ENCODE results near the gene ABL1. TPM values are rescaled to one million over a fixed set of nuclear protein-coding genes. Genes with fewer than 3 reads are reported as not detected.

The ABL1 gene
- total RNA-seq, 1 experiment from 2014 or later, result 11.4 TPM

GRCh38 chr9:130888146-130888885 lies 53.3 kb downstream of the ABL1 start:
- no peak for DNase-seq (ENCODE audit: low read depth)

- DNase-seq (ENCODE audit: low read depth), result no peak
These were observed 55.1 kb downstream of the ABL1 start for GRCh38 chr9:130890124-130890523.

GRCh38 chr9:130890870-130891687 lies 56.0 kb downstream of the ABL1 start:
- DNase-seq (ENCODE audit: low read depth), result no peak

DNA sequence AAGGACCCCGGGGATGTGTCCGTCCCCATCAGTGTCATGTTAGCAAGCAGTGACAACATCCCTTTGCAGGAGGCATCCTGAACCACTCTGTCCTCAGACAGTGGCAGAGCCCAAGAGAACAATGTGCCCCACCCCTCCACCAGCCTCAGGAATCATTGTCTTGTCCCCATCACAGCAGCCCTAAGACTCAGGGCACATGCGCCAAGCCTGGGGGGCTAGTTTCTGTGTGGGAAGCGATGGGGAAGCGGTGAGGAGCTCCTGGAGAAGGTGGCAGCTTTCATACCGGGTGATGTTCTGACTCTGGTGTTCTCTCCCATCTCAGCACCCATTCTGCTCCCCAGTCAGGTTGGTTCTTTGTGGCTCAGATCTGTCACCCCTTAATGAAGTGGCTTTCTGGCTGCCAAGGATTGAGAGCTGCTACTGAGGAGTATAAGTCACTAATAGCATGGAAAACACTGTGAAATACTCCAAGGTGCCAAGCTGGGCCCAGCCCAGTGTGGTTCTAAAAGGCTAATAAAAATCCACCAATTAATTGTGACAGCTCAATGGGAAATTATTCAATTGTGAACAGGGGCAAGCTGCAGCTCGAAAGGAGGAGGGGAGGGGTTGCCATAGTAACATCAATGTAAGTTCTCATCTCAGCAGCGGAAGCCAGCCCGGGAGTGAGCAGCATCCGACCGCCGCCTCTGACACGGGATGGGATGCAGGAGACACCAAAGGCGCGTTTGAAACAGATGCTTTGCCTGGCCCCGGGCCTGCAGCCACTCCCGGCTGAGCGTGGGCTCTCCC lies 56.8 kb downstream of the ABL1 start:
- no peak for DNase-seq (ENCODE audit: low read depth)

GRCh38 chr9:130892477-130893304 lies 57.6 kb downstream of the ABL1 start:
- DNase-seq (ENCODE audit: low read depth), result no peak

DNA sequence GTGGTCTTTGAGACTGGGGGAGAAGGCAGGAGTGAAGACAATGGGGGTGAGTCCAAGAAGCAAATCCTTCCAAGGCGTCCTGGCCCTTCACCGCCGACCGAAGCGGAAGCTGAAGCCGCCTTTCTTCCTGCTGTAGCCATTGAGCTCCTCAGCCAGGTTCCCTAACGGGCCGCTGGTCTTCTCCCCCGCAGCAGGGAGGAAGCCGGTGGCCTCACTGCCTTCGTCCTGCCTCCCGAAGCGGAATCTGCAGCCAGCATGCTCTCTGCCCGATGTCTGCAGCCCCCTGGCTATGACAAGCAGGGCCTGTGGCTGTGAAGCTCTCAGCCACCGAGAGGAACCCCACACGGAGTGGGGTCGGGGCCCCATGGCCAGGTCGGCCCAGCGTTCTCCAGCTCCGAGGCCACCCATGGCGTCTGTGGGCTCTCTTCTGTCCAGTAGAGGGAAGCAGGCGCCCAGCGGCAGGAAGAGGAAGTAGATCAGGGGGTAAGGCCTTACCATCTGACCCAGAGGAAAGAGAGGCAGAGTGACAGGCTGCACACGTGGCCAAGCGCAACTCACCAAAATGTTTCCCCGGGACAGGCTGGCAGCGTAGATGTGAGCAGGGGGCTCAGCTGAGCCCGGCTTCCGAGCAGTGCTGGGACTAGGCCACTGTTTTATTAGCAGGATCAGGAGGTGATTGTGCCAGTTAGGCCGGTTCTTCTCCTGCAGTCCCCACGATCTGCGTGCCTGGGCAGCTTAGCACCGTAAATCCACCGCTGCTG lies 58.5 kb downstream of the ABL1 start:
- no peak for DNase-seq (ENCODE audit: low read depth)

- DNase-seq (ENCODE audit: low read depth), result no peak
These were observed 59.5 kb downstream of the ABL1 start for GRCh38 chr9:130894546-130894945.

GRCh38 chr9:130895038-130895437 lies 60.0 kb downstream of the ABL1 start:
- no peak for DNase-seq (ENCODE audit: low read depth)

DNA sequence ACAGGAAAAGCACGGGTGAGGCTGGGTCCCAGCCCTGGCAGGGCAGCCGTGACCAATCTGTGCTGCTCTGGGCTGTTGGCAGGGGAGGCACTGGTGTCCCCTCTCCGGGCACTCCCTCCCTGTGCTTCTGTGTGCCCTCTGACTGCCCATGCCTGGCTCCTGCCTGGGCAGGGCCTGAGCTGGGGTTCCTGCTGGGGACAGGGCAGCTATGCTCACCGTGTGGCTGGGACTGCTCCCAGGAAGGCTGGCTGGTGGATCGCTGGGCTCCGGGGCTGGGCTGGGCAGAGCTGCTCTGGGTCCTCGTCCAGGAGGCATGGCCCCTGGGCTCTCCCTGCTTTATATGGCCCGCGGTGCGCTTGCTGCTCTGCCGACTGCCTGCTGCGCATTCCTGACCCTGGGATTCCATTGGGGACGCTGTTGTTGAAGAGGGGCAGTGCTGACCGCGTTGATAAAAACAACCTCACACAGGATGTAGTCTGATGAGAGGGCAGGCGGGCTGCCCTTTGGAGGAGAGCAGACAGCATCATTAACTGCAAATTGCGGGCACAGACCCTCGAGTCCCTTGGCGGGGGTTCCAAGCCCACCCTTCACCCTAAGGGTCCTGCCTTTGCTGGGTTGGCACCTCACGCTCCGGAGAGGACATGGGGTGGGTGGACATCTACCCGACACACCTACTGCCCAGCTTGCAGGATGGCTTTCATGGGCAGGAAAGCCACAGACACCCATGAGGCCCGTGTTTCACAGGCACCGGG lies 60.6 kb downstream of the ABL1 start:
- no peak for DNase-seq (ENCODE audit: low read depth)

DNA sequence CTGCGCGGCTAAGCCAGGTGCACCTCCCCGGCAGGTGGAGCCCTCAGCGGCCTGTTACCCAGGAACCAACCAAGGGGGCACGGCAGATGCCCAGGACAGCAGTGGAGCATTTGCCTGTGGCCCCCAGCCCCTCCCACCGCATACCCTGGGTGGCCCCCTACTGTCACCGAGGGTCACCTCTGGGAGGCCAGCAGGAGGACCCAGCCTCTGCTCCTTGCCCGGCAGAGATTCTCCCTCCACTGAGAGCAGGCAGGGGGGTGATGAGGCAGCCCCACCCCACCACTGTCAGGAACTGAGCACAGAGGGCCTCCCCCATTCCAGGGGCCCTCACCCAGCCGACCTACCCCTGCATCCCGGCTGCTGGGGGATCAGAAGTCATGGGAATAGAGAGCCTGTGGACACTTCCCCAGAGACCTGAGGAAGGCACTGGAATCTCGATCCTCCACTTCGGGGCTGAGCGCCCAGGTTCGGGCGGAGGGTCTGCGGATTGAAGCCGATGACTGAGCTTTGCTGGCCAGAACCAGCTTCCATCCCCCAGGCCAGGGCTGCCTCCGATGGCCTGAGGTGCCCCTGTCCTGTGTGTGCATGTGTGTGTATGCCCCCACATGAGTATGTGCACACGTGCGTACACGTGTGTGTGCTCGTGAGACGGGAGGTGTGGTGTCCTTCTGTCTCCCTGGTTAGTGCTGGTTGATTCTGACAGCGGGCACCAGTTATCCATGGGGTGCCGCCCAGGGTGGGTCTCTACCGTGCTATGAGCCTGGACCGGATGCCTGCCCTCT lies 61.4 kb downstream of the ABL1 start, which contains the start of gene QRFP:
QRFP (minus strand) TSS at position 580 of the 782 bp plus-strand sequence. CDS start 2,974 bp downstream, outside the sequence.
- no peak for DNase-seq (ENCODE audit: low read depth)

- DNase-seq (ENCODE audit: low read depth), result no peak
These were observed 62.2 kb downstream of the ABL1 start for GRCh38 chr9:130897105-130897751.

DNA sequence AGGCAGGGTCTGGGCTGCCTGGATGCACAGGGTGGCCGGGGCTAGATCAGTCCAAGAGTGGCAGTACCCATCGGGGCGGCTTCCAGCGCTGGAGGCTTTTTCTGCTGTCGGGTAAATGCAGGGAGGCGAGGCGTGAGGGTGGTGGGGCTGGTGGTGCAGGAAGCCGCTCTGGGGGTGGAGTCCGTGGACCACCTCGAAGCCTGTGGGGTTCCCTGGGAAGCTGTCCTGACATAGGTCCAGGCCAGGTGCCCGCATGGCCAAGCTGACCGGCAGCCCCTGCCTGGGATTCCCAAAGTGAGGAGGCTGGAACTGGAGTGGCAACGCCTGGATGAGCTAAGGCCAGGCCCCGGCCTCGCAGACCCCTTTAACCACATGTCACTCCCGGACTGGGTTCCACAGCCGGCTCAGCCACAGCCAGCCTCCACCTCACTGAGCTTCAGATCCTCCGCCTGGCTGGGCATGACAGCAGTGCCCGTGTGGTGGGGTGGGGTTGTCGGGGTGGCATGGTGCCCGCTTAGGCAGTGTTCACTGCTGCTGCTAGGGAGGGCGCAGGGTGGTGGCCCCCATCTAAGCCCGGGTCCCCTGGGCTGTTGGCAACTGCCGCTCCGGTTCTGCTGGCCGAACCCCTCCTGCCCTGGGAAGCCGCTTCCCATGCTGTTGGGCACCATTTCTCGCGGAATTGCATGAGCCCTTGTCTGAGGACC lies 62.9 kb downstream of the ABL1 start:
- no peak for DNase-seq (ENCODE audit: low read depth)

DNA sequence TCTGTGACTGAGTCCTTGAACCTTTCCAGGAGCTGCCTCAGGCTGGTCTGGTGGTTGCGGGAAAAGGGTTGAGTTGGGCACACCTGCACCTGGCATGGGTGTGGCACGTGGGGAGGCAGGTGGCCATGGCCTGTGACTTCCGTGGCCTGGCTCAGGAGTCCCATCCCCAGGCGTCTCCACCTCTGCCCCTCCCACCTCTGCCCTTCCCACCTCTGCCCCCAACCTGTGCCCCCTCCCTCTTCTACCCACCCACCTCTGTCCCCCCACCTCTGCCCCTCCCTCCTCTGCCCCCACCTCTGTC lies 63.4 kb downstream of the ABL1 start:
- DNase-seq (ENCODE audit: low read depth), result no peak

DNA sequence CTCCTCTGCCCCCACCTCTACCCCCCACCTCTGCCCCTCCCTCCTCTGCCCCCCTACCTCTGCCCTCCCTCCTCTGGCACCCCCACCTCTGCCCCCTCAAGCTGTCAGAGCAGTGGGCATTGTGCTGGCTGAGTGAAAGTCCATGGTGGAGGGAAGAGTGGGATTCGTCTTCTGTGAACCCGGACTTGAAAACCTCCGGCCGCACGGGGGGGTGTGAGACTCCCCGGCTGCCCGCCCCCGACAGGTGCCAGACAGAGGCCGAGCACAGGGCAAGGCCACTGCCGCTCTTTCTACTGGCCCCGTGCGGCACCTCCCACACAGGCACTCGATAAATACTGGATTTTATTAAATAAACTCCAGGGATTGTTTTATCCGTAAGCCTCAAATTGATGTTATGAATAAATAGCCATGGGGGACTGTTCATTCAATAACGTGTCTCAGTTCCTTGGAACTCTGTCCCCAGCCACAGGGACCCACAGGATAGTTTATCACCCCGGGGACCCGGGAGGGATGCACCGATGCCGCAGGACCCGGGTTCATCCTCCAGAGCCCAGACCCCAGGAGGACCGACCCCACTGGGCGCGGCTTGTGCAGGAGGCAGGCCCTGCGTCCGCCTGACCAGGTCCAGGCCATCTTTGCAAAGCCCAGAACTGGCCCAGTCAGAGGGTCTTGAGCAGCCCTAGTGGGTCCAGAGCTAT lies 64.1 kb downstream of the ABL1 start:
- no peak for DNase-seq (ENCODE audit: low read depth)

DNA sequence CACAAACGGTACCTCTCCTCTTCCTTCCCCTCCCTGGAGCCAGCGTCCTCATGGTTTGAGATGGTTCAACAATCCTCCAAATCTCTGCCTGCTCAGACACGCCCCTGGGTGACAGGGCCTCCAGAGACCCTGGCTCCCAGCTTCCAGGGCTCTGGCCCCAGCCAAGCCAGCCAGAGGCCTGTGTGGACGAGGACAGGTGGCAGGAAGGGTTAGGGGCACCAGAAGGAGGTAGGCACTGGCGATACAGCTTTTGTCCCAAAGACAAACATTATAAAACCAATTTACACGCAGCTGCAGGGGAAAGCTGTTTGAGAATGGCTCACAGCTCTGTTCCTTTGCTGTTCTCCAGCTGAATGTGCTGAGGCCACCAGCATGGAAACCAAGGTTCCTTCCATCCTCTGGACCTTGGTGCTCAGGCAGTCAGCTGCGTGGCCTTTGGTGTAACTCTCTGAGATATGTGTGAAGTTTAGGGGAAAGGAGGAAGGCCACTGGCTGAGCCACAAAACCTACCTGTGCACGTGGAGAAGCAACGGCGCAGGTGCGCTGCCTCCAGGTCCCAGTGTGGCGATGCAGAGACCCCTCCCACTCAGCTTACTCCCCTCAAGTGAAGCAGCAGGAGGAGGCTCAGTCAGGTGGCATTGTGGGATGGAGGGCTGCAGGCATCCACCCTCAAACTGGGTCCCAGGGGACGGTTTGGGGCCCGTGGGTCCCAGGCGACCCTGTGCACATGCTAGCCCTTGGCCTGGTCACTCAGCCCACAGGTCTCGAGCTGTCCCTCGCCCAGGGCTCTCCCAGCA lies 65.8 kb downstream of the ABL1 start:
- DNase-seq (ENCODE audit: low read depth), result no peak

DNA sequence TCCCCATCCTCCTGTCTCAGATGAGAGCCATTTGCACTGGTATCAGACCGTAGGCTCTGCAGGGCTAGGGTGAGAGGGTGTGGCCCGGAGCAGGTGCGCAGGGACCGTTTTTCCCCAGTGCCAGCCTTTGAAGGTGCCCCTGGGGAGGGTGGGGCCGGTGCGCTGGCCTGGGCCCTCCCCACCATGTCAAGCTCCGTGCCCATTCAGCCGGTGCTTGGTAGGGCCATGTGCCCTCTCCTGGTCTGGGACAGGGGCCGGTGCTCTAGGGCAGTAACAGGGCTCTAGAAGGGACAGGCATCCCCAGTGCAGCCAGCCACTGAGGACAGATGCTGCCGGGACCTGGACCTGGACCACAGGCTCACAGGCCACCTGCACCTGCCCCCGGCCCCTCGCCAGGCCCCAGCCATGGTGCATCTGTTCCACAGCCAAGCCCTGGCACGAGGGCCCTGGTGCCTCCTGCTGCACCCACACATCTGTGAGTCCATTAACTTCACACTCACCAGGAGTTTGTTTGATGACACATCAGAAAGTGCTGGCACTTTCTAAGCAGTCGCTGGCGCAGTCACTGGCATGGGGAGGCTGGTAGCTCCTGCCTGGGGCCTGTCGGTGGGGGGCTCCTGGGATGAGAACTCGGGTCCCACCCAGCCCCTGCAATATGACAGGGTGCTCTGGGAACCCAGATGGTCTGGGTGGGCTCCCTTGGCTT lies 66.6 kb downstream of the ABL1 start:
- DNase-seq (ENCODE audit: low read depth), result peak; percentile 24
